Nephron progenitor cell (in vitro differentiated cells): ENCODE data around the gene MYOM1.
A peak's percentile ranks its signal among the peaks of the same experiment; 100 is the strongest.

Source experiments
- DNase-seq: peaks from one replicate; pipeline ENCODE4 v3.0.0; 2021
- H3K27ac Mint-ChIP-seq: 2 replicates; pipeline ENCODE4 v1.8.0; 2021; ENCODE audit warnings: mild to moderate bottlenecking, moderate library complexity, mixed read lengths
- H3K27me3 Mint-ChIP-seq: 2 replicates; pipeline ENCODE4 v1.8.0; 2021; ENCODE audit warnings: mild to moderate bottlenecking, low read depth, mixed read lengths; ENCODE audit not compliant: poor library complexity
- H3K36me3 Mint-ChIP-seq: 2 replicates; pipeline ENCODE4 v1.8.0; 2021; ENCODE audit warnings: low read depth, mixed read lengths
- H3K4me1 Mint-ChIP-seq: 2 replicates; pipeline ENCODE4 v1.8.0; 2021; ENCODE audit warnings: mixed read lengths
- H3K4me3 Mint-ChIP-seq: 2 replicates; pipeline ENCODE4 v1.8.0; 2021; ENCODE audit warnings: mild to moderate bottlenecking, moderate library complexity, mixed read lengths
- H3K9me3 Mint-ChIP-seq: 2 replicates; pipeline ENCODE4 v1.8.0; 2021; ENCODE audit warnings: mild to moderate bottlenecking, moderate library complexity, mixed read lengths
- CTCF ChIP-seq: fragments of 200-600 bp; sonication (generic); IDR thresholded peaks from 2 replicates; pipeline ENCODE4 v1.5.0; 2021; ENCODE audit warnings: antibody characterized with exemption

MYOM1 gene

GRCh38 chr18:3251249-3251962, 31.6 kb upstream of the MYOM1 start:
- H3K4me1 Mint-ChIP-seq: peaks cover 22% of the 10 kb centered on the region

DNA sequence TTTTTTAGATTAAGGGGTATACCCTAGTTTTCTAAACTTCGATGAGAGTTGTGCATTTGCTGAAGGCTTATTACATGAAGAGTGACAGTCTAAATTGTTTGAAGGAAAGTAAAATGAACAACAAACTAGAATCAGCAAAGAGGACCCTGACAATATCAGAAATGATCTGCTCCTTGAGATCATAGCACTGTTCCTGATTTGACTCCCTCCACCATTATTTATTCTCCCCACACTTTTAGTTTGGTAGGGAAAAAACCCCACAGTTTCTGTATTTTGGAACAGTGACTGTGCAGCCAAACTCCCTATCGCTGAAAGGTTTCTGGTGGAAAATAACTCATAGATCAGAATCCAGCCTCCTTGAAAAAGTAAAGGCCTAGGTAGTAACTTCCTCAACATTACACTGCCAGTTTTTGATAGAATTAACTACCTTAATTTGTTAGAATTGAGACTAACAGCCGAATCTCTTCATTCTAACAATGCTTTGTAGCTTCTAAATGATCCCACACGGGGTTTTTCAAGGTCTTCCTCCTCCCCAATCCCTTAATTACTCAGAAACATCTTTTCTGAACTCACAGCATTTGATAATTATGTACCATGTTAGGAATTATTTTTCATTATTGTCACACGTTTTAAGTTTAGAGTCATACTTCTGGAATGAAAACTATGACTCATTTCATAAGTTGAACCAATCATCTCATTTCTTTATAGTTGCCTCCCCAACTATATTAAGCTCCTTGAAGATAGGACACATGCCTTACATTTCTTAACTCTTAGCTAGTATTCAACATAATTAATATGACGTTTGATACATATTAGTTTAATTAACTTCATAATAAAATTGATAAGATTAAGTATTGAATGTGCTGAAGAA, 30.7 kb upstream of the MYOM1 start:
- peaks cover 31% of the 10 kb centered on the region for H3K36me3 Mint-ChIP-seq

More at GRCh38 chr18:3251249-3251962, 31.6 kb upstream of the MYOM1 start:
- Mint-ChIP-seq H3K4me3 (no peak overlapping the region), H3K27ac (no peak overlapping the region), H3K27me3 (no peaks in the 10 kb centered on the region), H3K9me3 (peaks cover 4% of the 10 kb centered on the region), H3K36me3 (peaks cover 40% of the 10 kb centered on the region)
- no peak for DNase-seq
- no peak for TF ChIP-seq CTCF

DNA sequence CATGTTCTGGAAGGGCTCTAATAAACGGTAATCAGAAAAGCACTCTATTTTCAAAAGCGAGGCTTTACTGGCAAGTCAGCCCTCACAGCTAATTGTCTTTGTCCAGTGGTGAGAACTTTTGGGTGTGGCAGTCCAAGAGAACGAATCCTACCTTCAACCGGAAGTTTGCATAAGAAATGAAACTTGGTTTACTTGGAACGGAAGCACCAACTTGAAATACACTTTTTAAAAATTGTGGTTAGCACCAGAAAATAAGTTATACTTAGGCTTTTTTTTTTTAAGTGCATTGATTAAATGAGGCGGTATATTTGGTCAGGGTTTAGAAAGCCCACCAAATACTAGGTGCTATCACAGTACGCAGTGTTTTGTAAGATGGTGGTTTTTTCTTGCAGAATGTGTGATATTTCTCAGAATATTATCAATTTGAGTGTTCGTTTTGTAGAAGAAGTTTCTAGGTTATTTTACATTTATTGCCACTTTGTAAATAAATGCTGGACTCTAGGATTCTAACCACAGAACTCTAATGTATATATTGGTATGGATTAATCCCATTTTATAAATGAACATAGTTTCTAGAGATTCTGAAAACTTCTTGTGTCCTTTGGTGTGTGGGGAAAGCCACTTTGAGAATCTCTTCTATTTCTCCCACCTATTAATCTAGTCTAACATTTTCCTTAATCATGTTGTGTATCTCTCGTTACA, 29.0 kb upstream of the MYOM1 start:
- Mint-ChIP-seq H3K9me3 (peaks cover 4% of the 10 kb centered on the region), H3K4me1 (peaks cover 29% of the 10 kb centered on the region), H3K36me3 (peaks cover 17% of the 10 kb centered on the region), H3K27me3 (no peaks in the 10 kb centered on the region), H3K4me3 (peak overlapping the region; percentile 98), H3K27ac (peak overlapping the region; percentile 90)
- TF ChIP-seq CTCF: no peak
- DNase-seq: no peak

More for the DNA sequence above, 30.7 kb upstream of the MYOM1 start:
- Mint-ChIP-seq H3K27me3 (no peaks in the 10 kb centered on the region), H3K27ac (no peak overlapping the region), H3K4me1 (peaks cover 29% of the 10 kb centered on the region), H3K4me3 (peak overlapping the region; percentile 65), H3K9me3 (peaks cover 4% of the 10 kb centered on the region)
- no peak for TF ChIP-seq CTCF
- DNase-seq: no peak

DNA sequence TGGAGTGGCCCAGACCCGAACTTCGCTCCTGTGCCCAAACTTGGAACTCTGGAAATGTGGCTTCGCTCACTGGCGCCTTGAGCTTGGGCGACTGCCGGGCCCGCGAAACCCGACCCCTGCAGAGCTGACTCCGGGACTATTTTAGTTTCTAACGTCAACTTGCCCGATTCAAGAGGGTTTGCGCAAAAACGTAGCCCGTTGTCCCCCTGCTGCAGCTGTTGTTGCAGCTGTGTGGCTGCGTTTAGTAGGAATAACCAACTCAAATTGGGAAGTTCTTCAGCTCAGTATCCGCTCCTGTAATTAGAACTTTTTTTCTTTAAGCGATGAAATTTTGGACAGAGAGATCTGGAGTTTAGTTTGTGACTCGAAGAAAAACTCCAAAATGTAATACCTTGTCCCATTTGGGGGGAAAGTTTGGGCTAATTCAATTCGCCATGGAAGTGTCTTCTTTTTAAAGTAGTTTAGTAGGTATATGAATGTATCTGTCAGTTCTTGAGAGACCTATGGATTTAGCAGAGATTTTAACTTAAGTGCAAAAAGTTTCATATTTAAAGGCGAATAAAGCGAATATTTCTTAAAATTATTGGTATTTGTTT, 28.4 kb upstream of the MYOM1 start:
- no peaks in the 10 kb centered on the region for H3K27me3 Mint-ChIP-seq
- H3K9me3 Mint-ChIP-seq: peaks cover 7% of the 10 kb centered on the region
- H3K4me3 Mint-ChIP-seq: peak overlapping the region; percentile 98
- H3K4me1 Mint-ChIP-seq: peaks cover 29% of the 10 kb centered on the region
- peak; percentile 61 for DNase-seq
- peaks cover 12% of the 10 kb centered on the region for H3K36me3 Mint-ChIP-seq
- TF ChIP-seq CTCF: no peak
- peak overlapping the region; percentile 90 for H3K27ac Mint-ChIP-seq

GRCh38 chr18:3247240-3248061, 27.7 kb upstream of the MYOM1 start, which contains the start of gene MYL12A:
TSS of gene MYL12A (plus strand) at chr18:3247801. CDS start at chr18:3253248, 5,447 bp downstream.
- Mint-ChIP-seq H3K27ac (peak within 1 kb of the TSS; percentile 100), H3K4me3 (peak within 1 kb of the TSS; percentile 98), H3K4me1 (peaks cover 29% of the 10 kb centered on the region), H3K36me3 (peaks cover 14% of the 10 kb centered on the region), H3K9me3 (peaks cover 14% of the 10 kb centered on the region), H3K27me3 (no peaks in the 10 kb centered on the region)
- no peak for TF ChIP-seq CTCF
- DNase-seq: peak; percentile 97
